ENCODE data around the gene DNAJC15. TPM values are rescaled to one million over a fixed set of nuclear protein-coding genes. Genes with fewer than 3 reads are reported as not detected.

DNAJC15 gene
- total and polyA plus RNA-seq, 2 of the 8 experiments (the other 6 are each of a cell fraction or from before 2014, with no cell fraction given), result 5.8 to 20.8 TPM

DNA sequence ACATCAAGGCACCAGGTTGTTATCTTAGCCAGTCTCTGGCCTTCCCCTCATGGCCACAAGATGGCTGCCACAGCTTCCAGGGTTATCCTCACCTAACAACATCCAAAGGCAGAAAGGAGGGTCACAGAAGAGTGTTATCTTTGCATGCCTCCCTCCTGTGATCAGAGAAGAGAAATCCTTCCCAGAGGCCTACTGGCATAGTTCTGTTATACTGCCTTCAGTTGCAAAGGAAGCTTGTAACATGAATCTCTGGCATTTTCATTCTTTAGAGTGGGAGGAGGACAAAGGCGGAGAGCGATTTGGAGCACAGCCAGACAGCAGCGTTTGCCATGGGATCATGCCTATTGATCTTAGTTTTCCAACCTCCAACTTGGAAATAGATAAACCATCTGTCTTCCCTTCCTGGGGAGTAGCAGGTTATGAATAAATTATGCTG, 135.7 kb downstream of the DNAJC15 start:
- CTCF ChIA-PET (ENCODE audit: partially characterized antibody), result interaction anchor here (1.6 kb wide), 1 partner anchor 10 kb away, joined by 4 read pairs; no protein-coding TSS in a partner anchor
- Histone ChIP-seq H3K23me2 (ENCODE audit: low read depth, low read length) (no peaks in the 10 kb centered on the region), H3K4me3 (ENCODE audit: extremely low read depth in 1 of 4, insufficient read depth in 2 of 4, low read depth in 3 of 4, low read length in 4 of 4) (no peak overlapping the region), H4K20me1 (replicated peaks in 1 of 2; ENCODE audit: control insufficient read depth in 1 of 2, insufficient read depth in 2 of 2, low read length in 2 of 2) (no peaks in the 10 kb centered on the region), H3K18ac (ENCODE audit: extremely low read depth, low read length) (no peak overlapping the region), H2BK120ac (replicated peaks; ENCODE audit: low read depth, low read length) (no peak overlapping the region), H3K23ac (ENCODE audit: insufficient read length) (no peak overlapping the region), H4K8ac (ENCODE audit: extremely low read depth, insufficient read depth, low read length) (no peak overlapping the region), H3K9ac (replicated peaks in 1 of 4; ENCODE audit: extremely low read depth in 1 of 4, low read depth in 3 of 4, low read length in 3 of 4) (no peak overlapping the region), H3K4ac (replicated peaks; ENCODE audit: insufficient read length, low read depth, low read length) (no peak overlapping the region), H4K91ac (replicated peaks; ENCODE audit: insufficient read length, low read length) (no peak overlapping the region), H3K14ac (ENCODE audit: insufficient read length) (no peak overlapping the region), H3K79me2 (ENCODE audit: control insufficient read depth in 1 of 2, insufficient read depth in 2 of 2, low read length in 2 of 2) (no peaks in the 10 kb centered on the region), H2BK12ac (ENCODE audit: low read depth, low read length) (no peak overlapping the region), H3K27ac (ENCODE audit: low read depth, low read length) (no peak overlapping the region), H2BK5ac (ENCODE audit: low read depth, low read length) (no peak overlapping the region), H3K4me1 (replicated peaks in 1 of 4; ENCODE audit: control insufficient read depth in 3 of 4, insufficient read depth in 4 of 4, low read length in 3 of 4) (peaks cover 0 to 3% (median 0%) of the 10 kb centered on the region in 4 experiments; a peak in 1 of 7 replicates), H3K79me1 (ENCODE audit: low read depth, low read length) (no peaks in the 10 kb centered on the region), H4K5ac (ENCODE audit: insufficient read length, low read depth, low read length) (no peak overlapping the region), H2AFZ (ENCODE audit: low read length) (peak overlapping the region; percentile 76), H2AK5ac (ENCODE audit: low read depth, low read length) (no peak overlapping the region), H3K4me2 (ENCODE audit: insufficient read depth in 1 of 2, low read depth in 2 of 2, low read length in 2 of 2) (no peak overlapping the region), H3K27me3 (replicated peaks in 1 of 4; ENCODE audit: control insufficient read depth in 3 of 4, extremely low read depth in 1 of 4, insufficient read depth in 3 of 4, low read length in 3 of 4) (no peaks in the 10 kb centered on the region), H3K56ac (replicated peaks; ENCODE audit: insufficient read length, low read depth, low read length) (no peak overlapping the region), H3K36me3 (ENCODE audit: control insufficient read depth in 2 of 4, insufficient read depth in 4 of 4, low read length in 3 of 4) (no peaks in the 10 kb centered on the region), H3K9me3 (ENCODE audit: insufficient read depth in 2 of 2, low read depth in 1 of 2, low read length in 1 of 2) (no peaks in the 10 kb centered on the region; a peak in 1 of 4 replicates), H2BK20ac (ENCODE audit: low read length) (no peak overlapping the region), H2BK15ac (ENCODE audit: low read length) (no peak overlapping the region)
- no peak for DNase-seq (ENCODE audit: low read depth in 1 of 2, low spot score in 2 of 2)
- 80% methylated on average over 3 of the region's 3 CpGs; no CpG with 5 or more reads in 1 of the 2 experiments for WGBS, 2 experiments (ENCODE audit: extremely low coverage in 1 of 2, insufficient coverage in 1 of 2, insufficient read length in 1 of 2, insufficient replicate concordance in 2 of 2, low coverage in 1 of 2, low lambda C conversion rate in 2 of 2, missing lambda C conversion rate in 1 of 2)
- POLR2A ChIA-PET (ENCODE audit: partially characterized antibody), result no interaction called here
- no peak for FAIRE-seq
- no peak for TF ChIP-seq CTBP2 (IDR thresholded peaks at IDR 0.05; ENCODE audit: borderline replicate concordance, insufficient read depth, insufficient read length, low read length)
- TF ChIP-seq TAF1 (IDR thresholded peaks at IDR 0.05; ENCODE audit: low read depth, low read length), result no peak
- TF ChIP-seq TBP (IDR thresholded peaks at IDR 0.05; ENCODE audit: low read depth, low read length), result no peak
- TF ChIP-seq CBX8 (IDR thresholded peaks at IDR 0.05; ENCODE audit: borderline replicate concordance, low read depth, low read length), result no peak
- no peak for TF ChIP-seq EZH2 (IDR thresholded peaks at IDR 0.05; ENCODE audit: low read depth, low read length, severe bottlenecking)
- TF ChIP-seq CEBPB (IDR thresholded peaks at IDR 0.05; ENCODE audit: low read depth, low read length), result no peak
- TF ChIP-seq KDM1A (IDR thresholded peaks at IDR 0.05; ENCODE audit: borderline replicate concordance, low read length), result no peak
- TF ChIP-seq BRCA1 (IDR thresholded peaks at IDR 0.05; ENCODE audit: low read depth, low read length), result no peak
- TF ChIP-seq MAX (IDR thresholded peaks at IDR 0.05), result no peak
- TF ChIP-seq YY1 (IDR thresholded peaks at IDR 0.05; ENCODE audit: low read depth, low read length), result peak; percentile 76
- peak in 1 of 3 experiments; percentile 17; a peak in 1 of 4 replicates for TF ChIP-seq CTCF (IDR thresholded peaks at IDR 0.05; ENCODE audit: control extremely low read depth in 1 of 3, insufficient read depth in 1 of 3, low read depth in 1 of 3, low read length in 3 of 3)
- no peak for TF ChIP-seq POLR2AphosphoS5 (IDR thresholded peaks at IDR 0.05; ENCODE audit: low read depth, low read length)
